HG03442 (cell line): ENCODE results near the gene FBXL17.

Source experiments
- ATAC-seq: cut with Tn5 transposase; IDR thresholded peaks from one replicate; pipeline ENCODE4 v1.9.1; 2021; ENCODE audit warnings: mild to moderate bottlenecking, moderate library complexity; ENCODE audit not compliant: unreplicated experiment

Gene FBXL17

GRCh38 chr5:108255468-108255867, 126.4 kb downstream of the FBXL17 start:
- ATAC-seq, result no peak

GRCh38 chr5:108251350-108251749, 130.5 kb downstream of the FBXL17 start:
- no peak for ATAC-seq

GRCh38 chr5:108249785-108250426, 132.0 kb downstream of the FBXL17 start:
- ATAC-seq, result no peak

GRCh38 chr5:108249095-108249784, 132.7 kb downstream of the FBXL17 start:
- no peak for ATAC-seq

GRCh38 chr5:108238936-108239887, 142.7 kb downstream of the FBXL17 start:
- ATAC-seq, result no peak

- no peak for ATAC-seq
These were observed 143.4 kb downstream of the FBXL17 start for GRCh38 chr5:108238461-108238860.

GRCh38 chr5:108233617-108234155, 148.2 kb downstream of the FBXL17 start:
- no peak for ATAC-seq

GRCh38 chr5:108232805-108233204, 149.1 kb downstream of the FBXL17 start:
- no peak for ATAC-seq

- no peak for ATAC-seq
These were observed 159.9 kb downstream of the FBXL17 start for GRCh38 chr5:108222011-108222410.

GRCh38 chr5:108220834-108221233, 161.1 kb downstream of the FBXL17 start:
- no peak for ATAC-seq

- no peak for ATAC-seq
These were observed 165.0 kb downstream of the FBXL17 start for GRCh38 chr5:108216890-108217289.

GRCh38 chr5:108214857-108215256, 167.0 kb downstream of the FBXL17 start:
- ATAC-seq, result no peak

- ATAC-seq, result no peak
These were observed 169.0 kb downstream of the FBXL17 start for GRCh38 chr5:108212775-108213346.

- no peak for ATAC-seq
These were observed 175.2 kb downstream of the FBXL17 start for GRCh38 chr5:108206707-108207106.

GRCh38 chr5:108201721-108202120, 180.2 kb downstream of the FBXL17 start:
- ATAC-seq, result no peak

- ATAC-seq, result no peak
These were observed 185.6 kb downstream of the FBXL17 start for GRCh38 chr5:108196276-108196675.

- ATAC-seq, result no peak
These were observed 188.7 kb downstream of the FBXL17 start for GRCh38 chr5:108193021-108193795.

GRCh38 chr5:108184940-108185339, 197.0 kb downstream of the FBXL17 start:
- ATAC-seq, result no peak

- ATAC-seq, result no peak
These were observed 199.9 kb downstream of the FBXL17 start for GRCh38 chr5:108181975-108182374.

GRCh38 chr5:108174286-108174685, 207.6 kb downstream of the FBXL17 start:
- no peak for ATAC-seq
